ENCODE results near the gene POLR2F.
A peak's percentile ranks its signal among the peaks of the same experiment; 100 is the strongest.

The POLR2F gene

GRCh38 chr22:37982151-37982785 is 28.8 kb downstream of the POLR2F start:
- no peak for TF ChIP-seq CTCF (IDR thresholded peaks at IDR 0.05; ENCODE audit: low read depth, low read length, missing control alignments)
- DNase-seq (ENCODE audit: low read depth) = no peak
- no peak overlapping the region for H3K4me3 ChIP-seq (ENCODE audit: low read depth, low read length)
- in situ Hi-C loops (cut with HindIII; ENCODE audit: low sequenced_read_pairs) = no loop called here

- DNase-seq (ENCODE audit: low read depth) = no peak
- TF ChIP-seq CTCF (IDR thresholded peaks at IDR 0.05; ENCODE audit: low read depth, low read length, missing control alignments) = peak; percentile 15
- no peak overlapping the region for H3K4me3 ChIP-seq (ENCODE audit: low read depth, low read length)
- in situ Hi-C loops (cut with HindIII; ENCODE audit: low sequenced_read_pairs) = no loop called here
Measured at GRCh38 chr22:37982938-37983859, 29.7 kb downstream of the POLR2F start.

- DNase-seq (ENCODE audit: low read depth) = no peak
- H3K4me3 ChIP-seq (ENCODE audit: low read depth, low read length) = no peak within 1 kb of the TSS
- TF ChIP-seq CTCF (IDR thresholded peaks at IDR 0.05; ENCODE audit: low read depth, low read length, missing control alignments) = no peak
- in situ Hi-C loops (cut with HindIII; ENCODE audit: low sequenced_read_pairs) = no loop called here
Measured at GRCh38 chr22:37983860-37984791, 30.6 kb downstream of the POLR2F start, which contains the start of gene SOX10. TSS of gene SOX10 (minus strand) at chr22:37984555. CDS start at chr22:37983784, 771 bp downstream.

- H3K4me3 ChIP-seq (ENCODE audit: low read depth, low read length) = no peak overlapping the region
- DNase-seq (ENCODE audit: low read depth) = no peak
- TF ChIP-seq CTCF (IDR thresholded peaks at IDR 0.05; ENCODE audit: low read depth, low read length, missing control alignments) = no peak
- in situ Hi-C loops (cut with HindIII; ENCODE audit: low sequenced_read_pairs) = no loop called here
Measured at GRCh38 chr22:37985050-37985585, 31.6 kb downstream of the POLR2F start.

GRCh38 chr22:37985751-37986281 is 32.3 kb downstream of the POLR2F start:
- in situ Hi-C loops (cut with HindIII; ENCODE audit: low sequenced_read_pairs) = no loop called here
- DNase-seq (ENCODE audit: low read depth) = no peak
- TF ChIP-seq CTCF (IDR thresholded peaks at IDR 0.05; ENCODE audit: low read depth, low read length, missing control alignments) = no peak
- H3K4me3 ChIP-seq (ENCODE audit: low read depth, low read length) = no peak overlapping the region
